ENCODE measurements around the gene GSTM4. TPM values are rescaled to one million over a fixed set of nuclear protein-coding genes. Genes with fewer than 3 reads are reported as not detected.

GSTM4 gene
- total RNA-seq, 1 donor from 2014 or later: 4.6 TPM

GRCh38 chr1:109627692-109628399 is 28.1 kb upstream of the GSTM4 start:
- H3K9ac ChIP-seq (ENCODE audit: low read length): peak overlapping the region; percentile 61
- H3K4me2 ChIP-seq (ENCODE audit: low read length): peak overlapping the region; percentile 19
- peak overlapping the region; percentile 88 for H3K27ac ChIP-seq (ENCODE audit: low read depth, low read length)
- H3K27me3 ChIP-seq (ENCODE audit: insufficient read depth, low read length): no peaks in the 10 kb centered on the region
- TF ChIP-seq EZH2 (IDR thresholded peaks at IDR 0.05; ENCODE audit: insufficient read depth, low read length): no peak
- FAIRE-seq (no peak), DNase-seq (ENCODE audit: low read depth) (no peak)
- H3K4me3 ChIP-seq (ENCODE audit: insufficient read depth, low read depth, low read length): no peak overlapping the region
- peak overlapping the region; percentile 18 for H3K4me3 Mint-ChIP-seq (ENCODE audit: unreplicated experiment)
- H3K9me3 Mint-ChIP-seq (ENCODE audit: unreplicated experiment): peaks cover 2% of the 10 kb centered on the region
- H3K27ac Mint-ChIP-seq (ENCODE audit: unreplicated experiment): peak overlapping the region; percentile 50
- H3K36me3 ChIP-seq (ENCODE audit: insufficient read depth, low read length): peaks cover 24% of the 10 kb centered on the region
- H3K79me2 ChIP-seq (ENCODE audit: insufficient read depth, low read length): peaks cover 41% of the 10 kb centered on the region
- H3K36me3 Mint-ChIP-seq (ENCODE audit: low read depth, unreplicated experiment): peaks cover 28% of the 10 kb centered on the region
- no peak overlapping the region for H2AFZ ChIP-seq (ENCODE audit: low read depth, low read length)
- peaks cover 19% of the 10 kb centered on the region for H3K4me1 ChIP-seq (ENCODE audit: insufficient read depth, low read length)
- H3K4me1 Mint-ChIP-seq (ENCODE audit: low read depth, unreplicated experiment): peaks cover 24% of the 10 kb centered on the region
- no peaks in the 10 kb centered on the region for H3K9me3 ChIP-seq (ENCODE audit: insufficient read depth, low read depth, low read length)
- H4K20me1 ChIP-seq (ENCODE audit: insufficient read depth, low read length): peaks cover 86% of the 10 kb centered on the region
- H3K27me3 Mint-ChIP-seq (ENCODE audit: low read depth, unreplicated experiment): no peaks in the 10 kb centered on the region

- DNase-seq (ENCODE audit: low read depth) (peak; percentile 77), FAIRE-seq (no peak)
- Histone ChIP-seq H4K20me1 (ENCODE audit: insufficient read depth, low read length) (peaks cover 79% of the 10 kb centered on the region), H3K4me1 (ENCODE audit: insufficient read depth, low read length) (peaks cover 11% of the 10 kb centered on the region), H3K27me3 (ENCODE audit: insufficient read depth, low read length) (no peaks in the 10 kb centered on the region), H3K27ac (ENCODE audit: low read depth, low read length) (peak overlapping the region; percentile 88), H3K36me3 (ENCODE audit: insufficient read depth, low read length) (peaks cover 24% of the 10 kb centered on the region), H3K9ac (ENCODE audit: low read length) (peak overlapping the region; percentile 61), H3K4me3 (ENCODE audit: insufficient read depth, low read depth, low read length) (no peak overlapping the region), H3K79me2 (ENCODE audit: insufficient read depth, low read length) (peaks cover 32% of the 10 kb centered on the region), H3K4me2 (ENCODE audit: low read length) (peak overlapping the region; percentile 19), H3K9me3 (ENCODE audit: insufficient read depth, low read depth, low read length) (no peaks in the 10 kb centered on the region), H2AFZ (ENCODE audit: low read depth, low read length) (no peak overlapping the region)
- Mint-ChIP-seq H3K9me3 (ENCODE audit: unreplicated experiment) (peaks cover 2% of the 10 kb centered on the region), H3K27ac (ENCODE audit: unreplicated experiment) (peak overlapping the region; percentile 22), H3K4me3 (ENCODE audit: unreplicated experiment) (peak overlapping the region; percentile 18), H3K4me1 (ENCODE audit: low read depth, unreplicated experiment) (peaks cover 18% of the 10 kb centered on the region), H3K27me3 (ENCODE audit: low read depth, unreplicated experiment) (no peaks in the 10 kb centered on the region), H3K36me3 (ENCODE audit: low read depth, unreplicated experiment) (peaks cover 28% of the 10 kb centered on the region)
- TF ChIP-seq EZH2 (IDR thresholded peaks at IDR 0.05; ENCODE audit: insufficient read depth, low read length): no peak
- TF ChIP-seq CTCF (IDR thresholded peaks at IDR 0.05; ENCODE audit: insufficient read depth, low read depth, low read length): no peak
Observed at GRCh38 chr1:109628540-109629321, 27.2 kb upstream of the GSTM4 start.

DNA sequence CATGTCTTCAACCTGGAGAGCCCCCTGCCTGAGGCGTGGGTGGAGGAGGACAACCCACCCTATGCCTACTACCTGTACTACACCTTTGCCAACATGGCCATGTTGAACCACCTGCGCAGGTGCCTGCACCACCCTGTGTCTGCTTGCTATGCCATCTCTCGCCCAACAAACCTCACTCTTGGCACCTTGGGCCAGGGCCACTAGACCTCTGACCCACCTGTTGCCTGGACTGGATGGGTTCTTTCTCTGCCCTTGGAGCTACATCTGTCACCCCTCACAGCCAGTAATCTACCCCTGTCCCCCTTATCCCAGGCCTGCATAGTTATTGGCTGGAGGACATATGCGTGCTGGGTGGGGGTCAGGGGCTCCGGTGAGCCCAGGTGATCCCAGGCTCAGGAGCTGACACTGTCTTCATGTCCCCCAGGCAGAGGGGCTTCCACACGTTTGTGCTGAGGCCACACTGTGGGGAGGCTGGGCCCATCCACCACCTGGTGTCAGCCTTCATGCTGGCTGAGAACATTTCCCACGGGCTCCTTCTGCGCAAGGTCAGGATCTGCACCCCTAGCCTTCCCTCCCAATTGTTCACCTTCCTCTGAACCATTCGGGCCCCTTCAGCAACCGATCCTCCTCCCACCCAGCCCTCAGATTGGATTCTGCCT is 26.4 kb upstream of the GSTM4 start:
- Histone ChIP-seq H3K9ac (ENCODE audit: low read length) (no peak overlapping the region), H3K27me3 (ENCODE audit: insufficient read depth, low read length) (no peaks in the 10 kb centered on the region), H3K79me2 (ENCODE audit: insufficient read depth, low read length) (peaks cover 24% of the 10 kb centered on the region), H3K4me2 (ENCODE audit: low read length) (no peak overlapping the region), H3K27ac (ENCODE audit: low read depth, low read length) (peak overlapping the region; percentile 67), H2AFZ (ENCODE audit: low read depth, low read length) (no peak overlapping the region), H4K20me1 (ENCODE audit: insufficient read depth, low read length) (peaks cover 72% of the 10 kb centered on the region), H3K4me1 (ENCODE audit: insufficient read depth, low read length) (peaks cover 10% of the 10 kb centered on the region), H3K9me3 (ENCODE audit: insufficient read depth, low read depth, low read length) (no peaks in the 10 kb centered on the region), H3K4me3 (ENCODE audit: insufficient read depth, low read depth, low read length) (no peak overlapping the region), H3K36me3 (ENCODE audit: insufficient read depth, low read length) (peaks cover 24% of the 10 kb centered on the region)
- peaks cover 28% of the 10 kb centered on the region for H3K36me3 Mint-ChIP-seq (ENCODE audit: low read depth, unreplicated experiment)
- H3K4me1 Mint-ChIP-seq (ENCODE audit: low read depth, unreplicated experiment): peaks cover 18% of the 10 kb centered on the region
- H3K4me3 Mint-ChIP-seq (ENCODE audit: unreplicated experiment): no peak overlapping the region
- no peak for FAIRE-seq
- no peaks in the 10 kb centered on the region for H3K27me3 Mint-ChIP-seq (ENCODE audit: low read depth, unreplicated experiment)
- peak overlapping the region; percentile 62 for H3K27ac Mint-ChIP-seq (ENCODE audit: unreplicated experiment)
- no peak for DNase-seq (ENCODE audit: low read depth)
- no peak for TF ChIP-seq EZH2 (IDR thresholded peaks at IDR 0.05; ENCODE audit: insufficient read depth, low read length)
- TF ChIP-seq CTCF (IDR thresholded peaks at IDR 0.05; ENCODE audit: insufficient read depth, low read depth, low read length): no peak
- peaks cover 2% of the 10 kb centered on the region for H3K9me3 Mint-ChIP-seq (ENCODE audit: unreplicated experiment)

Data from astrocyte (in vitro differentiated cells and primary cell).